HG03108 (cell line): ENCODE results near the gene TAPBPL.
A peak's percentile ranks its signal among the peaks of the same experiment; 100 is the strongest.
"Not testable (repeated sequence)": the region's sequence is repeated elsewhere in the genome, so short reads cannot be mapped to it uniquely, and the experiment has no call there.

Experiments
- ATAC-seq: cut with Tn5 transposase; IDR thresholded peaks from one replicate; pipeline ENCODE4 v1.9.1; 2021; ENCODE audit warnings: moderate library complexity; ENCODE audit not compliant: unreplicated experiment

TAPBPL gene

DNA sequence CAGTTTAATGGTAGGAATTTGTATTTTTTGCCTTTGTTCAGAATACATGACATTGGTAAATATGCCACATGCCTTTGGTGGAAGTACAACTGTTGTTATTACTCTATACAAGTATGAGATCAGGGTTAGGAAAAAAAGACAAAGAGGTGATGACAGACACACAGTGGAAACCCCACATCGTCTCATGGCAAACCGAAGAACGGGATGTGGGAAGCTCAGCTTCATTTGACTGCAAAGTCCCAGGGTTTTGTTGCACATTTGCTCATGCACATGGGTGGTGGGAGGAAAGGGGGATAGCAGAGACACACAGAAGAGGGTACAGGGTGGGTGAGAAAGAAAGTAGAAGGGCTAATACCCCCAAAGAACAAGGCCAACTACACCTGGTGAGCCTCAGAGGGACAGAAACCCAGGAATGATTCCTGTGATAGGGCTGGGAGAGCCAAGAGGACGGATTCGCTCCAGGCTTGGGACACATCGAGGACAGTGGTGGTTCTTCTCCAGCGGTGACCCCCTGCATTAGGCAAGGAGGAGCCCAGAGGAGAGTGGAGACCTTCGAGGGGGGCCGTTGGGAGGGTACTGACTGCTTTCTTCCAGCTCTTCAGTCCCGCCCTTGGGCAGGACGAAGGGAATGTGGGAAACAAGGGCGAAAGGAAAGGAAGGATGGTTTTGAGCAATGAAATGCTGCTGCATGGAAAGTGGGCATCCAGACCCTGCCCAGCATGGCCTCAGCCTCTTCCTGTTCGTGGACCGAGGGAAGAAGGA, 10.6 kb downstream of the TAPBPL start:
- ATAC-seq: no peak

DNA sequence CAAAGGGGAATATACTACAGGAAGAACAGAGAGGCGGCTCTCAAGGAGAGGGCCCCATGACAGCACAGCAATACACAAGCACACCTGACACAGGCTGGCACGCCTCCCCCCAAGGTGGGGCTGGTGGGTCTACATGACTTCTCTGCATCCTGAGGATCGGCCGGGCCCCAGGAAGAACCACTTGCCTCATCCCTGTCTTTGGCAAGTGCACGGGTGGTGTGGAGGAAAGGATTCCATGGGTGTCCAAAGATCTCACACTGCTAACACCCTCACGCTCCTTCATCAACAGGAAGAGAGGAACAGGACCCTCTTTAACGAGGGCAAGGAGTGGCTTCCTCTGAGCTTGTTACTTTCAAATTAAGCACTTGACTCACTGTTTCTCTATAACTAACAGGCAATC, 11.4 kb downstream of the TAPBPL start:
- no peak for ATAC-seq

DNA sequence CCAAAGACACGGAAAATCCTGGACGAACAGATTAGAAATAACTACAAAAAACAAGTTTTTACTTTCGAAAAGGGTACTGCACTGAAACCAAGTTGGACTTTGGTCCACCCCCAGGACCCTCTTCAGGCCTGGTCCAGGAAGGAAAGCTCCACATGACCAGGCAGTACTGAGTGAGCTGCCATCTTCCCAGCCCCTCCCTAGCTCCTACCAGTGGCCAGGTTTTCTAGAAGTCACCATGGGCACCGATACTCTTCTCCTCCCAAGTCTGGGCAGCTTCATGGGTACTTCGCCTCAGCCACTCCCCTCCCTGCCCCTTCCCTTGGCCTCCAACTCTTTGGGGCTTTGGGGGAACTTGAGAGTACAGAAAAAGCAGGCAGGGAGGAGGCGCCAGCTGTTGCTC, 12.0 kb downstream of the TAPBPL start:
- no peak for ATAC-seq

GRCh38 chr12:6464531-6464930, 12.7 kb downstream of the TAPBPL start:
- ATAC-seq: no peak

- no peak for ATAC-seq
These were observed 13.8 kb downstream of the TAPBPL start for GRCh38 chr12:6465467-6466183.

- no peak for ATAC-seq
These were observed 14.3 kb downstream of the TAPBPL start for GRCh38 chr12:6466184-6466573.

DNA sequence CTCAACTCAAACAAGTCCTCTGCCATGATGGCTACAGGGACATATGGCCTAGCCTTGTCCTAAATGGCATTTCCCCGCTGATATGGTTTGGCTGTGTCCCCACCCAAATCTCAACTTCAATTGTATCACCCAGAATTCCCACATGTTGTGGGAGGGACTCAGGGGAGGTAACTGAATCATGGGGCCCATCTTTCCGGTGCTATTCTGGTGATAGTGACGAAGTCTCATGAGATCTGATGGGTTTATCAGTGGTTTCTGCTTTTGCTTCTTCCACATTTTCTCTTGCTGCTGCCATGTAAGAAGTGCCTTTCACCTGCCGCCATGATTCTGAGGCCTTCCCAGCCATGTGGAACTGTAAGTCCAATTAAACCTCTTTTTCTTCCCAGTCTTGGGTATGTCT, 14.9 kb downstream of the TAPBPL start:
- not testable (repeated sequence) for ATAC-seq

GRCh38 chr12:6467571-6468282, 15.9 kb downstream of the TAPBPL start:
- ATAC-seq: not testable (repeated sequence)

DNA sequence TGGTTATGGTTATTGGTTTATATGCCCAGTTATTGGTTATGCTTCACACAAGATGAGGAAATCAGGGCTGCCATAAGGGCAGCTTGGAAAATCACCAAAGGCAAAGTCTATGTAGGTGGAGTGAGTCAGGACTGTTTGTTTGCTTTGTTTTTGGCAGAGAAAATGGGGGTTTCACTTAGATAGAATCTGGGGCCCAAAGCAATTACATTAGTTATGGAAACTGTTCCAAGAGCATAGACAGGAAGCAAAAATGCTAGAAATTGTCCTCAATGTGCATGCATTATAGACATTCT, 16.4 kb downstream of the TAPBPL start:
- no peak for ATAC-seq

- no peak for ATAC-seq
These were observed 17.2 kb downstream of the TAPBPL start for GRCh38 chr12:6469092-6469491.

GRCh38 chr12:6469609-6470374, 17.9 kb downstream of the TAPBPL start:
- no peak for ATAC-seq

GRCh38 chr12:6470375-6471163, 18.7 kb downstream of the TAPBPL start, which contains the start of gene VAMP1:
VAMP1 (minus strand) TSS chr12:6470677; CDS start chr12:6470531, 146 bp downstream.
- ATAC-seq: peak; percentile 81

DNA sequence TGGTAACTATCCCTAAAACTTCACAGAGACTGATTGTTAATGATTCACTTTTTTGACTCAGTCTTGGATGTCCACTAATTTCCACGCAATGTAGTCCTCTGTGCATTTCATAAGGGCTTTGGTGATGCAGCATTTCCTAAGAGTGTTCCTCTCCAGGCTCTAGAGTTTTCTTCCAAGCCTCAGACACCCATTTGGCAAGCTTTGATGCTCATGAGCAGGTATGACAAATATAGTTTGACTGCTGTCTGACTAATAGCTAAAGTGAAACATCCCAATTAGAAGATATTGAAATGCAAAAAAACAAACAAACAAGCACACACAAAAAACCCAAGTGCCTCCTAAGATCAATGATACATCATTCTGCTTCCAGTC, 20.1 kb downstream of the TAPBPL start:
- ATAC-seq: no peak

DNA sequence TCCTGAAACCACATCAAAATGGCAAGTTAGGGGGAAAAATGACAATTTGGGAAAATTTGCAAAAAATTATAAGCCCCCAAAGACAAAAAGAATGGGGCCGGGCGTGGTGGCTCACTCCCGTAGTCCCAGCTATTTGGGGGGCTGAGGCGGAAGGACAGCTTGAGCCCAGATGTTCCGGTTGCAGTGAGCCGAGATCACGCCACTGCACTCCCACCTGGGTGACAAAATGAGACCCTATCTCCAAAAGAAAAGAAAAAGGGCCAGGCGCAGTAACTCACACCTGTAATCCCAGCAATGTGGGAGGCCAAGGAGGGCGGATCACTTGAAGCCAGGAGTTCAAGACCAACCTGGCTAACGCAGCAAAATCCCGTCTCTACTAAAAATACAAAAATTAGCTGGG, 20.6 kb downstream of the TAPBPL start:
- no peak for ATAC-seq

GRCh38 chr12:6475233-6475975, 23.6 kb downstream of the TAPBPL start:
- ATAC-seq: not testable (repeated sequence)

DNA sequence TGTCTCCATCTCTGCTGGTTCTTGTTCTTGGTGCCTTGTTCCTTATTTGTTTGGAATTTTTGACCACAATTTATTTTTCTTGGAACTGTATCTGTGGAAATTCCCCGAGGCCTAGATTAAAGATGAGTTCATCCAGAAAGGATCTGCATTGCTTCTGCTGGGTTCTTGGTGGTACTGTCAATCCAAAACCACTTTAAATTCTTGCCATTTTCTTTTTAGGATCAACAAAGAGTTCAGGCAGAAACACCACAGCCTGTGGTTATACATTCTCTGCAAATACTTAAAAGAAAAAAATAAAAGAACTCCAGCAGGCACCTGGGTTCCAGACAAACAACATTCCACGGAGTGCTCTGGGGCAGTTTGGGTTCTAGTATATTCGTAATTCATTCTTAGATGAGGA, 24.6 kb downstream of the TAPBPL start:
- ATAC-seq: no peak

- ATAC-seq: not testable (repeated sequence)
These were observed 25.9 kb downstream of the TAPBPL start for GRCh38 chr12:6477601-6478377.

DNA sequence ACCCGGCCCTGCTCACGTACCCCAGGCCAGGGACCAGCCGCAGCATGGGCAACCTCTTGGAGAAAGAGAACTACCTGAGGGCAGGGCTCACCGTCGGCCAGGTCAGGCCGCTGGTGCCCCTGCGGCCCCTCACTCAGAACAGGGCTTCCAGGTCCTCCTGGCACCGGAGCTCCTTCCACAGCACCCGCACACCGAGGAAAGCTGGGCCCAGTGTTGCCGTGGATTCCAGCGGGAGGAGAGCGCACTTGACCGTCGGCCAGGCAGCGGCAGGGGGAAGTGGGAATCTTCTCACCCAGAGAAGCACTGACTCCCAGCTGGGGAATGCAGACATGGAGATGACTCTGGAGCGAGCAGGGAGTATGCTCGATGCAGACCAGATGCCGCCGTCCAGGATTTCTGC, 26.6 kb downstream of the TAPBPL start:
- no peak for ATAC-seq

DNA sequence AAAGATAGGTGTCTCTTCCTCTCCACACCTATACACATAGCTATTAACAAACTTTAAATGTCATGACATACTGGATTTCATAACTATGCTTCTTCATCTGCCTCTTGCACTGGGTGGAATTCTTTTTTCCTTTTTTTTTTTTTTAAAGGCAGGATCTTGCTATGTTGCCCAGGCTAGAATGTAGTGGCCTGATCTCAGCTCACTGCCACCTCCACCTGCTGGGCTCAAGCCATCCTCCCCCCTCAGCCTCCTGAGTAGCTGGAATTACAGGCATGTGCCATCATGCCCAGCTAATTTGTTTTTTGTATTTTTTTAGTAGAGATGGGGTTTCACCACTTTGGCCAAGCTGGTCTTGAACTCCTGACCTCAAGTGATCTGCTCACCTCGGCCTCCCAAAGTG, 36.4 kb downstream of the TAPBPL start:
- ATAC-seq: no peak
